OCI-LY3 (cell line): ENCODE data around the gene GMIP.
"Not testable (repeated sequence)": the region's sequence is repeated elsewhere in the genome, so short reads cannot be mapped to it uniquely, and the experiment has no call there.

Experiments used
- H2AFZ ChIP-seq: fragments of 200-600, 300-600 bp; shearing (Covaris generic); 2 replicates; pipeline ENCODE4 v1.6.0; 2014; ENCODE audit warnings: antibody characterized with exemption, low read depth, low read length
- H3K27ac ChIP-seq: fragments of 200-600, 300-600 bp; sonication (generic); 2 replicates; pipeline ENCODE4 v1.5.1; 2014; ENCODE audit warnings: mild to moderate bottlenecking, low read length, moderate library complexity, mixed read lengths
- H3K27me3 ChIP-seq: fragments of 200-600, 300-600 bp; sonication (generic); 2 replicates; pipeline ENCODE4 v1.6.1; 2014; ENCODE audit warnings: low read depth, low read length, mixed read lengths
- H3K36me3 ChIP-seq: fragments of 200-600, 300-600 bp; sonication (generic); replicated peaks from 2 replicates; pipeline ENCODE3; 2014; ENCODE audit warnings: low read depth, low read length, mixed read lengths
- H3K4me1 ChIP-seq: fragments of 300-600, 200-600 bp; sonication (generic); 2 replicates; pipeline ENCODE4 v1.6.1; 2014; ENCODE audit warnings: low read length, mixed read lengths
- H3K4me2 ChIP-seq: fragments of 200-600, 300-600 bp; sonication (generic); 2 replicates; pipeline ENCODE4 v1.6.1; 2014; ENCODE audit warnings: low read length, mixed read lengths
- H3K4me3 ChIP-seq: fragments of 300-600, 200-600 bp; sonication (generic); 2 replicates; pipeline ENCODE4 v1.5.1; 2014; ENCODE audit warnings: antibody characterized with exemption, mild to moderate bottlenecking, low read length, moderate library complexity
- H3K79me2 ChIP-seq: fragments of 300-600, 200-600 bp; shearing (Covaris generic); 2 replicates; pipeline ENCODE4 v1.6.1; 2014; ENCODE audit warnings: mild to moderate bottlenecking, low read length, mixed read lengths
- H3K9ac ChIP-seq: fragments of 300-600, 200-600 bp; shearing (Covaris generic); 2 replicates; pipeline ENCODE4 v1.6.0; 2014; ENCODE audit warnings: mild to moderate bottlenecking, low read length, moderate library complexity
- H3K9me3 ChIP-seq: fragments of 200-600, 300-600 bp; shearing (Covaris generic); 2 replicates; pipeline ENCODE4 v1.6.1; 2014; ENCODE audit warnings: low read length, mixed read lengths; ENCODE audit not compliant: insufficient read depth
- H4K20me1 ChIP-seq: fragments of 200-600, 300-600 bp; sonication (generic); 2 replicates; pipeline ENCODE4 v1.6.1; 2016; ENCODE audit warnings: low read length, mixed read lengths; ENCODE audit not compliant: insufficient read depth
- CTCF ChIP-seq: fragments of 200-600, 300-600 bp; sonication (generic); IDR thresholded peaks from 2 replicates; pipeline ENCODE4 v1.5.1; 2014; ENCODE audit warnings: antibody characterized with exemption, low read length, low read depth
- EZH2phosphoT487 ChIP-seq: fragments of 200-600 bp; shearing (Covaris generic); IDR thresholded peaks from 2 replicates; pipeline ENCODE4 v1.6.1; 2018; ENCODE audit warnings: antibody characterized with exemption, mixed run types, low read depth

The GMIP gene

GRCh38 chr19:19602136-19602712 lies 41.2 kb downstream of the GMIP start:
- H3K27me3 ChIP-seq: no peaks in the 10 kb centered on the region
- H3K4me1 ChIP-seq: peaks cover 27% of the 10 kb centered on the region
- H3K9ac ChIP-seq: no peak overlapping the region
- H3K36me3 ChIP-seq: no peaks in the 10 kb centered on the region
- TF ChIP-seq CTCF: no peak
- TF ChIP-seq EZH2phosphoT487: no peak
- no peaks in the 10 kb centered on the region for H3K79me2 ChIP-seq
- H3K4me2 ChIP-seq: no peak overlapping the region
- no peak overlapping the region for H3K27ac ChIP-seq
- H3K9me3 ChIP-seq: no peaks in the 10 kb centered on the region
- H3K4me3 ChIP-seq: no peak overlapping the region
- H2AFZ ChIP-seq: no peak overlapping the region
- no peaks in the 10 kb centered on the region for H4K20me1 ChIP-seq

- Histone ChIP-seq H3K4me2 (no peak overlapping the region), H3K9ac (no peak overlapping the region), H3K4me1 (peaks cover 30% of the 10 kb centered on the region), H3K4me3 (no peak overlapping the region), H3K9me3 (no peaks in the 10 kb centered on the region), H3K36me3 (no peaks in the 10 kb centered on the region), H2AFZ (peak overlapping the region; percentile 54), H3K27ac (no peak overlapping the region), H3K79me2 (no peaks in the 10 kb centered on the region), H3K27me3 (no peaks in the 10 kb centered on the region), H4K20me1 (no peaks in the 10 kb centered on the region)
- no peak for TF ChIP-seq EZH2phosphoT487
- no peak for TF ChIP-seq CTCF
These were observed 42.6 kb downstream of the GMIP start for GRCh38 chr19:19600793-19601330.

- H4K20me1 ChIP-seq, H3K36me3 ChIP-seq, H3K79me2 ChIP-seq, H3K9me3 ChIP-seq, H3K27me3 ChIP-seq: not testable (repeated sequence)
- H2AFZ ChIP-seq: 0 out of 2 replicates have a peak overlapping the region, but pooled peaks have one; percentile 18
- peaks cover 40% of the 10 kb centered on the region for H3K4me1 ChIP-seq
- H3K9ac ChIP-seq: peak overlapping the region; percentile 34; the same call in 1 of the 2 replicates
- peak overlapping the region; percentile 24 for H3K4me3 ChIP-seq
- H3K27ac ChIP-seq: peak overlapping the region; percentile 71
- peak overlapping the region; percentile 65 for H3K4me2 ChIP-seq
These were observed 44.6 kb downstream of the GMIP start for GRCh38 chr19:19598728-19599451.

GRCh38 chr19:19597809-19598306 lies 45.6 kb downstream of the GMIP start:
- peak overlapping the region; percentile 65 for H3K4me2 ChIP-seq
- H3K79me2 ChIP-seq: no peaks in the 10 kb centered on the region
- no peaks in the 10 kb centered on the region for H3K36me3 ChIP-seq
- peak overlapping the region; percentile 71 for H3K27ac ChIP-seq
- H2AFZ ChIP-seq: peak overlapping the region; percentile 94
- H3K27me3 ChIP-seq: no peaks in the 10 kb centered on the region
- no peak for TF ChIP-seq CTCF
- no peak for TF ChIP-seq EZH2phosphoT487
- H3K9me3 ChIP-seq: no peaks in the 10 kb centered on the region
- H3K4me1 ChIP-seq: peaks cover 40% of the 10 kb centered on the region
- H4K20me1 ChIP-seq: no peaks in the 10 kb centered on the region
- peak overlapping the region; percentile 31; the same call in 1 of the 2 replicates for H3K9ac ChIP-seq
- H3K4me3 ChIP-seq: peak overlapping the region; percentile 49
